Karpas-422 (cell line): ENCODE data around the gene NEDD4L. TPM values are rescaled to one million over a fixed set of nuclear protein-coding genes. Genes with fewer than 3 reads are reported as not detected.

Experiments
- DNase-seq: peaks from one replicate; pipeline ENCODE4 v3.0.0-alpha.2; 2015
- H2AFZ ChIP-seq: fragments of 200-600 bp; sonication (generic); 2 replicates; pipeline ENCODE4 v1.6.1; 2014; ENCODE audit warnings: antibody characterized with exemption, low read length, mixed read lengths
- H3K27ac ChIP-seq: fragments of 200-600 bp; sonication (generic); 2 replicates; pipeline ENCODE4 v1.5.1; 2014; ENCODE audit warnings: mild to moderate bottlenecking, low read length, moderate library complexity
- H3K27me3 ChIP-seq: fragments of 200-600 bp; sonication (generic); 2 replicates; pipeline ENCODE4 v1.6.1; 2014; ENCODE audit warnings: low read length, mixed read lengths
- H3K36me3 ChIP-seq: fragments of 200-600 bp; sonication (generic); 2 replicates; pipeline ENCODE4 v1.6.1; 2014; ENCODE audit warnings: low read length, mixed read lengths; ENCODE audit not compliant: insufficient read depth
- H3K4me1 ChIP-seq: fragments of 200-600 bp; sonication (generic); 2 replicates; pipeline ENCODE4 v1.6.1; 2014; ENCODE audit warnings: mild to moderate bottlenecking, low read length, mixed read lengths
- H3K4me2 ChIP-seq: fragments of 200-600 bp; sonication (generic); 2 replicates; pipeline ENCODE4 v1.6.1; 2014; ENCODE audit warnings: low read length, low read depth, mild to moderate bottlenecking; ENCODE audit not compliant: poor library complexity, severe bottlenecking
- H3K4me3 ChIP-seq: fragments of 200-600 bp; sonication (generic); 2 replicates; pipeline ENCODE4 v1.5.1; 2014; ENCODE audit warnings: mild to moderate bottlenecking, antibody characterized with exemption, low read length, mixed read lengths
- H3K79me2 ChIP-seq: fragments of 200-600 bp; sonication (generic); 2 replicates; pipeline ENCODE4 v1.6.1; 2014; ENCODE audit warnings: mild to moderate bottlenecking, low read length, mixed read lengths
- H3K9ac ChIP-seq: fragments of 200-600 bp; sonication (generic); 2 replicates; pipeline ENCODE4 v1.6.0; 2014; ENCODE audit warnings: low read length
- H3K9me2 ChIP-seq: fragments of 200-600 bp; sonication (generic), shearing (Covaris generic); replicated peaks from 2 replicates; pipeline ENCODE4 v1.6.0; 2014; ENCODE audit warnings: mild to moderate bottlenecking, low read length, moderate library complexity; ENCODE audit not compliant: insufficient read depth
- H3K9me3 ChIP-seq: fragments of 300-700, 200-600 bp; sonication (generic); 2 replicates; pipeline ENCODE4 v1.6.1; 2014; ENCODE audit warnings: low read length, mixed read lengths
- H4K20me1 ChIP-seq: fragments of 200-600 bp; sonication (generic); 2 replicates; pipeline ENCODE4 v1.6.1; 2014; ENCODE audit warnings: mild to moderate bottlenecking, antibody characterized with exemption, low read length, low read depth; ENCODE audit not compliant: insufficient read depth
- total RNA-seq: library from RNA; depleted of rRNA; stranded (reverse); fragments of >200 nt; shearing (Covaris generic); gene quantifications from 2 replicates; pipeline ENCODE4 v1.2.3, GENCODE V29; 2014; ENCODE audit warnings: low replicate concordance

The NEDD4L gene
- total RNA-seq, 1 experiment from 2014 or later = 17.1 TPM

DNA sequence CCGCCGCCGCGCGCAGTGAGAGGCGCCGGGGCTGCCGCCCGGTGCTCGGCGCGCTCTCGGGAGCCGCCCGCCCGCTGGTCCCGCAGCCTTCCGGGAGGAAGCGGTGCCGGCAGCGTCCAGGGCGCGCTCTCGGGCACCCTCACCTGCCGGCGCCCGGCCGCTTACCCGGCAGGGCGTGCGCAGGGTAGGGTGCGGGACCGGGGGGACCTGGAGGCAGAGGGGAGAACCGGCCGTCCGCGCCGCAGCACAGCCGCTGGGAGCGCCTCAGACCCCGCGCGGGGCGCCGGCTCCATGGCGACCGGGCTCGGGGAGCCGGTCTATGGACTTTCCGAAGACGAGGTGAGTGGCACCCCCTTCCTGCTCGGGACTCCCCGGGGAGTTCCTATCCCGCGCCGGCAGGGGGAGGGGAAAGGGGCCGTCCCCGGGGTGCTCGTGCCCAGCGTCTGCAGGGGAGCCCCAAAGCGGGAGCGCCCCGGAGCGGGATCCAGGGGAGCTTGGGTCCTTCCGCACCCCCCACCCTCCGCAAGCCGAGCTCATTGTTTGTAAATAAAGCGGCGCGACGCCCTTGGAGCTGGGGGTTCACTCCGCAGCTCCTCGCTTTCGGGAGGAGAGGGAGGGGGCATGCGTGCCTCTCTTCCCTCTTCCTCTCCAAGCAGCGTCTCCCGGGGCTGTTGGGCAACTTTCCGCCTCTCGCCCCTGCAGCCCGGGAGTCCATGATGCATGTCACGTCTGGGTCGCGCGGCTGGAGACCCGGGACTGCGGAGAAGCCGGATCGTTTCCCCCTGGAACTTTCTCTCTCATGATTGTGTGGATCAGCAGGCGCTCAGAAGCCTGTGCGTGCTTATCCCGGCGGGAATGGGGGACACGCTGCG, 580 bp downstream of the NEDD4L start:
- Histone ChIP-seq H3K79me2 (no peaks in the 10 kb centered on the region), H3K4me3 (peak overlapping the region; percentile 90), H3K27ac (no peak overlapping the region), H3K4me1 (peaks cover 34% of the 10 kb centered on the region), H3K27me3 (no peaks in the 10 kb centered on the region), H2AFZ (peak overlapping the region; percentile 43), H3K36me3 (no peaks in the 10 kb centered on the region), H3K9ac (peak overlapping the region; percentile 73), H3K4me2 (peak overlapping the region; percentile 100), H3K9me3 (no peaks in the 10 kb centered on the region), H4K20me1 (peaks cover 29% of the 10 kb centered on the region), H3K9me2 (no peaks in the 10 kb centered on the region)
- DNase-seq = peak; percentile 66

DNA sequence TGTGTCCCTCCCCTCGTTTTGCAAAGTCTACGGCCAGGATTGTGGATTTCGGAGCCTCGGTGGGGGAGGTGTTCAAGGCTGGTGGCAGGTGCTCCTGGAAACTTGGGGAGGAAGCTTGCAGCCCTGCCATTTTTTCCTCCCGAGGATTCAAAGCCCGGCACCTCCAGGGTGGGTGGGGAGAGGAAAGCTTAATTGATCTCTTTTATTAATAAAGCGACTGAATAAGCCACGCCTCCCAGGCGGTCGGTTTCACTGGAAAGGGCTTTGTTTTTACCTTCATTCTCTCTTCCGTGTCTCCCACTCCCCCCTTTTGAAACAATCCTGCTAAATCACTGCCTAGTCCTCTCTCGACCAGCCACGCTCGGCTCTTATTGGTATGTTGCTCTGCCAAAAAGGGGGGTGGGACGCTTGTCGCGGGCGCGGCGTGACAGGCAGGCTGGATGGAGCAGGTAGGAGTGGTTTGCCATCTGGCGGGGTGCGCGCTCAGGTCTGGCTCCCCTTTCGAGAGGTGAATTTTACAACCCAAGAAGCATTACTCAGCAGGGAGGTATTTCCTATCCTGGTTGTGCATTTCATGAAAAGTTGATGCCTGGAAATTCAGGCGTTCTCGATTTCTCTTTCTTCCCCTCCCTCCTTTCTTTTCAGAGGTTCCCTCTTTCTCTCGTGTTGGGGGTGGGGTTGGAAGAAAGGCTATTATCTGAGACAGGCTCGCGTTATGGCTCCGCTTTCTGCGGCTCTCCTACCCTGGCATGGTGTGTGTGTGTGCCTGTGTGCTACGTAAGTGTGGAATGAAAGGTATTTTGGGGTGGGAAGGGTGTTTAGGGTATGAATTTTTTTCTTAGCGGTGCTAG, 1.4 kb downstream of the NEDD4L start:
- Histone ChIP-seq H3K27me3 (no peaks in the 10 kb centered on the region), H3K79me2 (no peaks in the 10 kb centered on the region), H3K9me3 (no peaks in the 10 kb centered on the region), H3K9ac (peak overlapping the region; percentile 73), H4K20me1 (peaks cover 29% of the 10 kb centered on the region), H3K4me3 (peak overlapping the region; percentile 90), H3K4me2 (peak overlapping the region; percentile 100), H2AFZ (peak overlapping the region; percentile 43), H3K4me1 (peaks cover 34% of the 10 kb centered on the region), H3K36me3 (no peaks in the 10 kb centered on the region), H3K9me2 (no peaks in the 10 kb centered on the region), H3K27ac (no peak overlapping the region)
- peak; percentile 60 for DNase-seq

DNA sequence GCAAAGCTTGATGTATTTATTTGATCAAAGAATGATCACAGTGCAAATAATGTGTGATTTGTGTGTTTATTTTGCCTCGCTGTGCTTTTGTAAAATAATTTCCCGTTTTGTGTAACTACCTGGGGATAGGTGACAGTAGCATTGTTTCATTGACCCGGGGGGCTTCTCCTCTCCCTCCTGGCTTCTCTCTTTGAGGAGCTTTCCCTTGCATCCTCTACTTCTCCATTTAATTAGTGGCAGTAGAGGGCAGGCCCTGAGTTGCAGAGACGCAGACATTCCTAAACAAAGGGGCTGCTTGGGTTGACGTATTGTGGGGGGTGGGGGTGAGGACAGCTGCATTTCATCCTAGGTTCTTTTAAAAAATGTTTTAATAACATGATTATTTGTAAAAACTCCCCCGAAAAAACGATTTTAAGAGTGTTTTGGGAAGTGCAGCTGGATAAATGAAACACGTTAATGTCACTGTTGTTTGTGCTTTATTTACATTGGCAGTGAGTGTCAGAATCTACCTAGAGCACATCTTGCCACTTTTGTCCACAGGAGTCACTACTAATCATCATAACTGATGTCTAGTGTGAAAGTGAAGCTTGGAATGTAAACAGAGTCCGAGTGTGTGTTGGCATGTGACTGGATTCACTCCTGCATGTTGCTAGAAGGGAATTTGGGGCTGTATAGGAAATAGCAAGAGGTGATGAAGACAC, 2.2 kb downstream of the NEDD4L start:
- H3K4me2 ChIP-seq = peak overlapping the region; percentile 100
- no peaks in the 10 kb centered on the region for H3K36me3 ChIP-seq
- H3K4me1 ChIP-seq = peaks cover 34% of the 10 kb centered on the region
- H3K4me3 ChIP-seq = peak overlapping the region; percentile 90
- no peaks in the 10 kb centered on the region for H3K9me2 ChIP-seq
- DNase-seq = no peak
- H3K27me3 ChIP-seq = no peaks in the 10 kb centered on the region
- no peak overlapping the region for H3K27ac ChIP-seq
- no peak overlapping the region for H2AFZ ChIP-seq
- H3K79me2 ChIP-seq = no peaks in the 10 kb centered on the region
- no peak overlapping the region for H3K9ac ChIP-seq
- H4K20me1 ChIP-seq = peaks cover 29% of the 10 kb centered on the region
- H3K9me3 ChIP-seq = no peaks in the 10 kb centered on the region

DNA sequence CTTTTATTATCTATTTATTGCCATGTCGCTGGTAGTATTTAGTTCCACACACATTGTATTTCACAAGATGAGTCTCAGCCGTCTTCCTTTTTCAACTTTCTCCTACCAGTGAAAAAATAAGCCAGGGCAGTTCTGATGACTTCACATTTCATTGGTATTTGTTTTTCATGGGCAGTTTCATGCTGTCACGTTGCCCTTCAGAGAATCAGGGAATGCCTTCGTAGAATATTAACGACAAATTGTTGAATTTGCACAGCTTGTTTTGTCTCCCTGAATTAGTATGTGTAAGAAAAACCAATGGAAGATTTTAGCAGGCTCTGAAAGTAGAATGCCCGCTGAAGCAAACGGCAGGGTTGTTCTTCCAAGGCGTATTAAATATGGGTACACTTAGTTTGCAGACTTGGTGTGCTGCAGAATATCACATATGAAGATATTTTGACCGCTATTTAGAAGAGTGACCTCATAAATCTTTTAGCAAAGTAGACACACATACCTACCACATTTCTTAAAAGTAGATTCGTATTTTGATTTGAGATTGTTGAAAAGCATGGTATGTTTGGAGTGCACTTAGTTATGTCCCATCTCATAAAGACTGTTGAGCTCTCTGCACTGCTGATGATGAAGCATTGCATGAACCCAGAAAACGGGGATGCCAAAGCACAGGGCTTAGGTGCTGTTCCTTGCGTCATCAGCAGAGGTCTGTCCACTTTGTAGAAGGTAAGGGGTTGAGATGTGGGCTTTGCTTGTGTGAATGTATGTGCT, 2.9 kb downstream of the NEDD4L start:
- DNase-seq = no peak
- H3K27me3 ChIP-seq = no peaks in the 10 kb centered on the region
- no peaks in the 10 kb centered on the region for H3K9me3 ChIP-seq
- no peak overlapping the region for H3K27ac ChIP-seq
- no peaks in the 10 kb centered on the region for H3K9me2 ChIP-seq
- no peak overlapping the region for H3K4me3 ChIP-seq
- no peaks in the 10 kb centered on the region for H3K79me2 ChIP-seq
- no peaks in the 10 kb centered on the region for H3K36me3 ChIP-seq
- H3K9ac ChIP-seq = no peak overlapping the region
- no peak overlapping the region for H3K4me2 ChIP-seq
- peaks cover 29% of the 10 kb centered on the region for H4K20me1 ChIP-seq
- H2AFZ ChIP-seq = no peak overlapping the region
- peaks cover 34% of the 10 kb centered on the region for H3K4me1 ChIP-seq

DNA sequence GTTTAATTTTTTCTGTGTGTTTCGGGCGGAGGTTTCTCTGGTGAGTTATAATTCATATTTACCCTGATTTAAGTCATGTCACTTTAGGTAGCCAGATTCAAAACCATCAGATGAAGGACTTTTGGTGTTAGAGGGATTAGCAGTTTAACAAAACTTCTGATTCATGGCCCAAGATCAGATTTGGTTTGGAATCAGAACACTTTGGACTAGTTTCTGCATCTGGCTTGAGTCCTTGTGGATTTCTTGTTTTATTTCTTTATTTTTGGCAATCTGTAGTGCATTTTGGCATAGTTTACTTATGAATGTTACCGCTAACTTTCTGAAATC, 3.5 kb downstream of the NEDD4L start:
- no peak overlapping the region for H2AFZ ChIP-seq
- no peaks in the 10 kb centered on the region for H3K36me3 ChIP-seq
- H3K4me1 ChIP-seq = peaks cover 31% of the 10 kb centered on the region
- H3K9me3 ChIP-seq = no peaks in the 10 kb centered on the region
- H3K4me3 ChIP-seq = no peak overlapping the region
- H3K79me2 ChIP-seq = no peaks in the 10 kb centered on the region
- no peak overlapping the region for H3K27ac ChIP-seq
- no peak overlapping the region for H3K4me2 ChIP-seq
- H3K9me2 ChIP-seq = no peaks in the 10 kb centered on the region
- H4K20me1 ChIP-seq = peaks cover 32% of the 10 kb centered on the region
- no peak for DNase-seq
- no peak overlapping the region for H3K9ac ChIP-seq
- H3K27me3 ChIP-seq = no peaks in the 10 kb centered on the region

DNA sequence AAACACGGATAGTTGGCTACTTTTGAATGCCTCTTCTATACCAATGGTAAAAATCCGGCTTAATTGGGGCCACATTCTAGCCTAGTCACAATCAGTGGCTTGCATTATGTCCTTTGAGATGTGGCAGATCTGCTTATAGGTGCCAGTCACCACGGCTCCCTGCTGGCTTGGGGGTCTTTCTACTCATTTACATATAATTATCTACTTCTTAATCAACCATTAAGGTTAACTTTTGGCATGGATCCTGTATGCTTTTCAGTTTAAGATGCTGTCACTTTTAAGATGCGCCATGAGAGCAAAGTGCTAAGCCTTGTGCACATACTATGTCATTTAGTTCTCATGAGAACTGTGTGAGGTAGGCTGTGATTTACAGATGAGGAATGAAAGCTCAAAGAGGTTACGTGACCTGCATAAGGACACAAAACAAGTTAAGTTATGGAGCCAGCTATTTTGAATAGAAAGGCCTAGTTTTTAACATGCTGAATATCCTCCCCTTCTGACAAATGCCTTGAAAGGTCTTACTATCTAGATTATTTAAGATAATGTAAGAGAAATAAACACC, 4.1 kb downstream of the NEDD4L start:
- Histone ChIP-seq H3K9ac (no peak overlapping the region), H3K79me2 (no peaks in the 10 kb centered on the region)

DNA sequence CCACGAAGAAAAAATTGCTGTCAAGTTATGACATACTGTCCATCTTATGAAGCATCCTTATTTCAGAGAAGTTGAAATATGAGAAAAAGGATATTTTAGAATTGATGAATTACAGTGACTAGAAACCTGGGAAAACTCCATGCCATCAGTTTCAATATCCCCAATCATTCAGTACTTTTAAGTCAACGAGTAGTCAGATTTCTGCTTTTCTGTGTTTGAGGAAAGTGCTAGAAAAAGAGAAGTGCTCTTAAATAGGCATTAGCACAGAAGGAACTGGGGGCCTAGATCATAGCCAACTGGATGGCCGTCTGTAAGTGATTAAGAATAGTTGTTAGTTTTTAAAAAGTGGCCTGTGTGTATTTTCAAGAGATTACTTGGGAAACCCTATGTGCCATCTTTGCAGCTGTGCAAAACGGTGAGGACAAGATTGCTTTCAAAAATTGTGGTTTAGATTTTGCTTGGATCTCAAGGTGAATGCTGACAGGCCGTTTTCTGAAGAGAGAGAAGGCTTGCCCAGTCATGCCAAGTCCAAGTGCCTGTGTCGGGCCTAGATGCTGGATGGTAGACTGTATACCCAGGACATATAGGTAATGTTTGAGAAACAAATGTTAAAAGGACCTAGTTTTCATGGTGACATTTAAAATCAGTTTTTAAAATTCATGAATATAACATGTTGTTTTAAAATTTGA, 5.1 kb downstream of the NEDD4L start:
- no peak for DNase-seq
- no peak overlapping the region for H2AFZ ChIP-seq
- no peaks in the 10 kb centered on the region for H3K27me3 ChIP-seq
- H3K9ac ChIP-seq = no peak overlapping the region
- no peak overlapping the region for H3K4me3 ChIP-seq
- H3K4me1 ChIP-seq = peaks cover 20% of the 10 kb centered on the region
- H3K27ac ChIP-seq = no peak overlapping the region
- no peaks in the 10 kb centered on the region for H3K36me3 ChIP-seq
- peaks cover 34% of the 10 kb centered on the region for H4K20me1 ChIP-seq
- no peaks in the 10 kb centered on the region for H3K9me3 ChIP-seq
- H3K4me2 ChIP-seq = no peak overlapping the region
- H3K79me2 ChIP-seq = no peaks in the 10 kb centered on the region
- no peaks in the 10 kb centered on the region for H3K9me2 ChIP-seq

More for the DNA sequence above, 4.1 kb downstream of the NEDD4L start:
- no peaks in the 10 kb centered on the region for H3K9me3 ChIP-seq
- peaks cover 25% of the 10 kb centered on the region for H3K4me1 ChIP-seq
- no peak overlapping the region for H2AFZ ChIP-seq
- no peaks in the 10 kb centered on the region for H3K27me3 ChIP-seq
- no peak for DNase-seq
- H3K27ac ChIP-seq = no peak overlapping the region
- H3K4me3 ChIP-seq = no peak overlapping the region
- no peaks in the 10 kb centered on the region for H3K36me3 ChIP-seq
- no peak overlapping the region for H3K4me2 ChIP-seq
- peaks cover 32% of the 10 kb centered on the region for H4K20me1 ChIP-seq
- H3K9me2 ChIP-seq = no peaks in the 10 kb centered on the region
